ENCODE results near the gene PARM1.

- no peak for TF ChIP-seq POLR2AphosphoS5 (IDR thresholded peaks at IDR 0.05)
- TF ChIP-seq, protein P1, sequence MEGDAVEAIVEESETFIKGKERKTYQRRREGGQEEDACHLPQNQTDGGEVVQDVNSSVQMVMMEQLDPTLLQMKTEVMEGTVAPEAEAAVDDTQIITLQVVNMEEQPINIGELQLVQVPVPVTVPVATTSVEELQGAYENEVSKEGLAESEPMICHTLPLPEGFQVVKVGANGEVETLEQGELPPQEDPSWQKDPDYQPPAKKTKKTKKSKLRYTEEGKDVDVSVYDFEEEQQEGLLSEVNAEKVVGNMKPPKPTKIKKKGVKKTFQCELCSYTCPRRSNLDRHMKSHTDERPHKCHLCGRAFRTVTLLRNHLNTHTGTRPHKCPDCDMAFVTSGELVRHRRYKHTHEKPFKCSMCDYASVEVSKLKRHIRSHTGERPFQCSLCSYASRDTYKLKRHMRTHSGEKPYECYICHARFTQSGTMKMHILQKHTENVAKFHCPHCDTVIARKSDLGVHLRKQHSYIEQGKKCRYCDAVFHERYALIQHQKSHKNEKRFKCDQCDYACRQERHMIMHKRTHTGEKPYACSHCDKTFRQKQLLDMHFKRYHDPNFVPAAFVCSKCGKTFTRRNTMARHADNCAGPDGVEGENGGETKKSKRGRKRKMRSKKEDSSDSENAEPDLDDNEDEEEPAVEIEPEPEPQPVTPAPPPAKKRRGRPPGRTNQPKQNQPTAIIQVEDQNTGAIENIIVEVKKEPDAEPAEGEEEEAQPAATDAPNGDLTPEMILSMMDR (IDR thresholded peaks at IDR 0.05 in 8 of 11, conservative IDR thresholded peaks at IDR 0.05 in 3 of 11): no peak
- TF ChIP-seq POLR2A (IDR thresholded peaks at IDR 0.05): no peak
Measured at GRCh38 chr4:75081561-75081960, 148.6 kb downstream of the PARM1 start.

Measured in spleen (tissue), 7 donors.